Measurements from ENCODE around the gene COL19A1. TPM values are rescaled to one million over a fixed set of nuclear protein-coding genes. Genes with fewer than 3 reads are reported as not detected.

Gene COL19A1
- total RNA-seq, 1 donor from 2014 or later = 0.49 TPM

DNA sequence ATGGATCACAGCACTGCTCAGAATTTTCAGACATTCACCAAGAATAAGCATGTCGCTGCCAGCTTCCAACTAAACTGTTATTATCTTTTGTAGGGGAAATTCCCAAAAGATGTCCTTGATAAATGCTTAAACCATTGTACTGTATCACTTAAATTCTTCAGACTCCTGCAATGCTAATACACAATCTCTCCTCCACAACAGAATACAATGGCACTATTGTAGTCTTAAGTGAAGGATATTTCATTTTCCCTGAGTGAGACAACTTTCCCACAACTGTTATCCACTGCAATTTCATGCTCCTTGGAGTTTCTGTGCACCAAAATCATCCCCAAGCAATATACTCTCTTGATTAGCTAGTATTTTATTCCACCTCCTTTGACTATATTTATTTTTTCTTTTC lies 246.8 kb downstream of the COL19A1 start:
- no peaks in the 10 kb centered on the region for H3K4me1 ChIP-seq
- no peaks in the 10 kb centered on the region for H3K9me3 ChIP-seq
- no peaks in the 10 kb centered on the region for H3K36me3 ChIP-seq
- H3K4me3 ChIP-seq = no peak overlapping the region
- H3K27me3 ChIP-seq = no peaks in the 10 kb centered on the region
- H3K27ac ChIP-seq = no peak overlapping the region
- no peak for DNase-seq (ENCODE audit: extremely low spot score in 2 of 2)
- TF ChIP-seq POLR2A (IDR thresholded peaks at IDR 0.05) (no peak), POLR2AphosphoS5 (IDR thresholded peaks at IDR 0.05; ENCODE audit: insufficient read depth in 1 of 2, low read depth in 1 of 2) (no peak)
- TF ChIP-seq, protein P1, sequence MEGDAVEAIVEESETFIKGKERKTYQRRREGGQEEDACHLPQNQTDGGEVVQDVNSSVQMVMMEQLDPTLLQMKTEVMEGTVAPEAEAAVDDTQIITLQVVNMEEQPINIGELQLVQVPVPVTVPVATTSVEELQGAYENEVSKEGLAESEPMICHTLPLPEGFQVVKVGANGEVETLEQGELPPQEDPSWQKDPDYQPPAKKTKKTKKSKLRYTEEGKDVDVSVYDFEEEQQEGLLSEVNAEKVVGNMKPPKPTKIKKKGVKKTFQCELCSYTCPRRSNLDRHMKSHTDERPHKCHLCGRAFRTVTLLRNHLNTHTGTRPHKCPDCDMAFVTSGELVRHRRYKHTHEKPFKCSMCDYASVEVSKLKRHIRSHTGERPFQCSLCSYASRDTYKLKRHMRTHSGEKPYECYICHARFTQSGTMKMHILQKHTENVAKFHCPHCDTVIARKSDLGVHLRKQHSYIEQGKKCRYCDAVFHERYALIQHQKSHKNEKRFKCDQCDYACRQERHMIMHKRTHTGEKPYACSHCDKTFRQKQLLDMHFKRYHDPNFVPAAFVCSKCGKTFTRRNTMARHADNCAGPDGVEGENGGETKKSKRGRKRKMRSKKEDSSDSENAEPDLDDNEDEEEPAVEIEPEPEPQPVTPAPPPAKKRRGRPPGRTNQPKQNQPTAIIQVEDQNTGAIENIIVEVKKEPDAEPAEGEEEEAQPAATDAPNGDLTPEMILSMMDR (IDR thresholded peaks at IDR 0.05) = no peak
- intact Hi-C loops (cut with DNase I) = no loop called here

DNA sequence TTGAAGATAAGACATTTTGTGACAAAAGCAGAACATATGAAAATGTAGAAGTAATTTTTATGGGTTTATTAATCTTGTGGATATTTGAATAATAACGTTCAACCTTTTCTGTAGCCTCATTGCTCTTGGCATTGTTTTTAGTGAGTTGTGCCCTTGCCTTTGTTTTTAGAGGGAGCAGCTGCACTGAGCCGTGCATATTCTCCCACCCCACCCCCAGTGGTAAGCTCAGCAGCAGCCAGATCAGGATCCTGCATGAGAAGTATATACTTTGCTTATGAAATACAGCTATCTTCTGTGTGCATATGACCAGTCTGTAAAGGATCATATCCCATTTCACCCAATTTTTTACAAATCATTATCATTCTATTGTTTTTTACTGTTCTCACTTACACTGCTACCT lies 252.3 kb downstream of the COL19A1 start:
- H3K4me3 ChIP-seq = no peak overlapping the region
- no peak for DNase-seq (ENCODE audit: extremely low spot score in 2 of 2)
- no peaks in the 10 kb centered on the region for H3K27me3 ChIP-seq
- no peak overlapping the region for H3K27ac ChIP-seq
- TF ChIP-seq POLR2AphosphoS5 (IDR thresholded peaks at IDR 0.05; ENCODE audit: insufficient read depth in 1 of 2, low read depth in 1 of 2) (no peak), POLR2A (IDR thresholded peaks at IDR 0.05) (no peak)
- TF ChIP-seq, protein P1 (IDR thresholded peaks at IDR 0.05) = no peak
- intact Hi-C loops (cut with DNase I) = no loop called here
- no peaks in the 10 kb centered on the region for H3K36me3 ChIP-seq
- H3K4me1 ChIP-seq = no peaks in the 10 kb centered on the region
- H3K9me3 ChIP-seq = no peaks in the 10 kb centered on the region

DNA sequence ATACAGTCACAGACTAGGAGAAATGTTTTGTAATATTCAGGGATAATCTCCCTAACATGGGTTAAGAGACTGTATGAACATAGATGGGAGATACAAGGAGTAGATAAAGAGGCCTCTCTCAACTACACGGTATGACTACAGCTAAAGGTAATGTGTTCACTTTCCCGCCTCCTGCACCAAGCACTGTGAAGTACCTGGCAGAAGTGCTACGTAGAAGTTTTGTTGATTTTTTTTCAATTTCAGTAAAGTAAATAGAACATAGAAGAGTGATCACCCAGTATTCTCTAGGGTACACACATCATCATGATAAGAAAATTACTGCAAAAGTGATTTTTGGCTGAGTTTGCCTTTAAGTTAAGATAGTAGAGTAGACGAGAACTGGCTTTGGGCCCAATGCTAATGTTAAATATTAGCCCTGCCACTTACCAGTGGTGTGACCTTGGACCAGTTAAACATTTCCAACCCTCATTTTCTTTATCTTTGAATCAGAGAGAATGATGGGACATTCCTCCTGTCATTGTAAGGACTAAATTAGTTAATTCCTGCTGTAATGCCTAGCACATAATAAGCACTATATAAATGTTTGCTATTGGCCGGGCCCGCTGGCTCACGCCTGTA lies 253.0 kb downstream of the COL19A1 start:
- Histone ChIP-seq H3K36me3 (no peaks in the 10 kb centered on the region), H3K27ac (no peak overlapping the region), H3K4me3 (no peak overlapping the region), H3K4me1 (no peaks in the 10 kb centered on the region), H3K9me3 (no peaks in the 10 kb centered on the region), H3K27me3 (no peaks in the 10 kb centered on the region)
- TF ChIP-seq, protein P1 (IDR thresholded peaks at IDR 0.05) = no peak
- TF ChIP-seq POLR2AphosphoS5 (IDR thresholded peaks at IDR 0.05; ENCODE audit: insufficient read depth in 1 of 2, low read depth in 1 of 2) = no peak
- no peak for TF ChIP-seq POLR2A (IDR thresholded peaks at IDR 0.05)
- intact Hi-C loops (cut with DNase I) = no loop called here
- no peak for DNase-seq (ENCODE audit: extremely low spot score in 2 of 2)

DNA sequence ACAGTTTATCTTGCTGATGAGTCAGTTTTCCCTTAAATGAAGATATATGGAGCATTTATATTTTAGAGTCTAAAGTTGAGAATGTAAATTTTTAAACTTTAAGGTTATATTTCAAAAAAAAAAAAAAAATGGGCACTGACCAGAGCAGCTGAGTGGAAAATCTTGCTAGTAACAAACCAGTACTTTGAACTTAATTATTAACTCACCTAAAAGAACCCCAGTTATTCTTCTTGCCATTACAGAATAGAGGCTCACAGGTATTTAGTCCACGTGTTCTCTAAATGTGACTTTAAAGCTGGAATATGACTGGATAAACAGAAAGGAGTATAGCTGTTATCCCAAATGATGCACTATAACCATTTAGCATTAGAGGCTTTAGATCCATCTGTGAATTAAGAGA lies 258.1 kb downstream of the COL19A1 start:
- DNase-seq (ENCODE audit: extremely low spot score in 2 of 2) = no peak
- intact Hi-C loops (cut with DNase I) = no loop called here
- TF ChIP-seq, protein P1 (IDR thresholded peaks at IDR 0.05) = no peak
- TF ChIP-seq POLR2AphosphoS5 (IDR thresholded peaks at IDR 0.05; ENCODE audit: insufficient read depth in 1 of 2, low read depth in 1 of 2) = no peak
- TF ChIP-seq POLR2A (IDR thresholded peaks at IDR 0.05) = no peak
- Histone ChIP-seq H3K9me3 (no peaks in the 10 kb centered on the region), H3K27ac (no peak overlapping the region), H3K4me3 (no peak overlapping the region), H3K27me3 (no peaks in the 10 kb centered on the region), H3K36me3 (no peaks in the 10 kb centered on the region), H3K4me1 (no peaks in the 10 kb centered on the region)

DNA sequence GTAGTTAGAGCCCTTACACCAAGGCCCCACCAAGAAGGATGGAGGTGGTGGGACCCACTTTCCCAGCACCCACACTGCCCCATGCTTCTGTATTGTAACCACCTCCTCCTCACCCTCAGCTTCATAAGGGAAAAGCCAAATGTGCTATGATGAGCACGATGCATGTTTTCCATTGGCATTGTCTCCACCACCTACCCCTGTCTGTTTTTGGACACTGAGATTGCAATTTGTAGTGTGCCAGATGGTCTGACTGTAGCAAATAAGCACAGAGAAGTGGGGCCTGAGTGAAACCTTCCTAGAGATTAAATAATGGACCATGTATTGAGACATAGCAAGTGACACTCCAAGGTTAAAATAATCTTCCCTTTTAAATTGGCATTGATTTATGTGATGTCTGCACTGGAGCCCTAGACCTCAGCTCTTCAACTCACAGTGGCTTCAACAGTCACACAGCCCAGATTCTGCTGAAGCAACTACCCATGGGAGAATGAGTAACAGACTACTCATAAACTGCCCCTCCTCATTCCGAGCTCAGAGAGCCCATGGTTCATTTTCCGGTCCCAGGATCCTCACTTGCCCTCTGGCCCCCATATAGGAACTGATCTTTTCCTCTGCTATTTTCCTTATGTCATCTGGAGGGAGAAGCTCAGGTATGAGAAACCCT lies 258.7 kb downstream of the COL19A1 start:
- no peaks in the 10 kb centered on the region for H3K27me3 ChIP-seq
- intact Hi-C loops (cut with DNase I) = no loop called here

More for the DNA sequence above, 258.7 kb downstream of the COL19A1 start:
- Histone ChIP-seq H3K4me3 (no peak overlapping the region), H3K4me1 (no peaks in the 10 kb centered on the region), H3K9me3 (no peaks in the 10 kb centered on the region), H3K36me3 (no peaks in the 10 kb centered on the region), H3K27ac (no peak overlapping the region)
- DNase-seq (ENCODE audit: extremely low spot score in 2 of 2) = no peak
- TF ChIP-seq, protein P1 (IDR thresholded peaks at IDR 0.05) = no peak
- TF ChIP-seq POLR2A (IDR thresholded peaks at IDR 0.05) = no peak
- TF ChIP-seq POLR2AphosphoS5 (IDR thresholded peaks at IDR 0.05; ENCODE audit: insufficient read depth in 1 of 2, low read depth in 1 of 2) = no peak

Measured in vagina (tissue), 2 donors.